Renal cortical epithelial cell (primary cell): ENCODE results near the gene CMKLR1. TPM values are rescaled to one million over a fixed set of nuclear protein-coding genes. Genes with fewer than 3 reads are reported as not detected.

Experiments
- DNase-seq: peaks from one replicate; pipeline ENCODE4 v3.0.0-alpha.2; 2011; ENCODE audit warnings: low read depth
- total RNA-seq: library from RNA; depleted of rRNA; stranded (reverse); fragments of >200 nt; gene quantifications from 2 replicates; pipeline ENCODE4 v1.2.3, GENCODE V29; 2014

The CMKLR1 gene
- total RNA-seq, 1 donor from 2014 or later: not detected

DNA sequence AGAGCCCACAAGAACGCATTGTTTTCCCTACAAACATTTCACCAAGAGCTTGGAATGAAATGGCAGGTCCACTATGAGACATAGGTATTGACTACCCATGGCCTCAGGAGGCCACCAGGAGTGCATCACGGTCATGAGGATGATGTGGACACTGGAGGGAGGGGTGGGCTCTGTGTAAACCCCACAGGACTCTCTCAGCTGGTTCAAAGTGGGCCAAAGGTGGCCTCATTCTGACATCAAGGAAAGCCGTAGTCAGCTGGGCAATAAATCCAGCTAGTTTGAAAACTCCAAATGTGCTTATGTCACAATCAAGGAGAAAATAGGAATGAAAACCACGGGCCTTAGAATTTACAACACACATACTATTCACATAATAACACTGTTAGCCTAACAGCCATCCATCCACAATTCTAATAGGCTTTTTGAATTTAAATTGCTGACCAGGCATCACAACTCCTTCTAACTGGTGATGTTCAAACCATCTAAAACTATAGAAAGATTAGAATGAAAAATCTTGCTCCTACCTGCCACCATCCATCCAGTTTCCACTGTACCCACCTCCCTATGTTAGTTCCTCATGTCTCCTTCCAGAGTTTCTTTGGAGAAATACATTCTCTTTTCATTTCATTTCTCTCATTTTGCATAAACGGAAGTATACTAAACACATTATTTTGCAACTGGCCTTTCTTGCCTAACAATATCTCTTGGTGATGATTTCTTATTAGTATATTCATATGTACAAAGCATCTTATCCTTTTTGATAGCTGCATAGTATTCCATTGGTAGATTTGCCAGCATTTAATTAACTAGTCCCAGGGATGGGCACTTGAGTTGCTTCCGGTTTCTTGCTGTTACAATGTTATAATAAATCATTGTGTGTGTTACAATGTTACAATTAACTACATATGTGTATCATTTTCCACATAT lies 21.5 kb downstream of the CMKLR1 start:
- no peak for DNase-seq

DNA sequence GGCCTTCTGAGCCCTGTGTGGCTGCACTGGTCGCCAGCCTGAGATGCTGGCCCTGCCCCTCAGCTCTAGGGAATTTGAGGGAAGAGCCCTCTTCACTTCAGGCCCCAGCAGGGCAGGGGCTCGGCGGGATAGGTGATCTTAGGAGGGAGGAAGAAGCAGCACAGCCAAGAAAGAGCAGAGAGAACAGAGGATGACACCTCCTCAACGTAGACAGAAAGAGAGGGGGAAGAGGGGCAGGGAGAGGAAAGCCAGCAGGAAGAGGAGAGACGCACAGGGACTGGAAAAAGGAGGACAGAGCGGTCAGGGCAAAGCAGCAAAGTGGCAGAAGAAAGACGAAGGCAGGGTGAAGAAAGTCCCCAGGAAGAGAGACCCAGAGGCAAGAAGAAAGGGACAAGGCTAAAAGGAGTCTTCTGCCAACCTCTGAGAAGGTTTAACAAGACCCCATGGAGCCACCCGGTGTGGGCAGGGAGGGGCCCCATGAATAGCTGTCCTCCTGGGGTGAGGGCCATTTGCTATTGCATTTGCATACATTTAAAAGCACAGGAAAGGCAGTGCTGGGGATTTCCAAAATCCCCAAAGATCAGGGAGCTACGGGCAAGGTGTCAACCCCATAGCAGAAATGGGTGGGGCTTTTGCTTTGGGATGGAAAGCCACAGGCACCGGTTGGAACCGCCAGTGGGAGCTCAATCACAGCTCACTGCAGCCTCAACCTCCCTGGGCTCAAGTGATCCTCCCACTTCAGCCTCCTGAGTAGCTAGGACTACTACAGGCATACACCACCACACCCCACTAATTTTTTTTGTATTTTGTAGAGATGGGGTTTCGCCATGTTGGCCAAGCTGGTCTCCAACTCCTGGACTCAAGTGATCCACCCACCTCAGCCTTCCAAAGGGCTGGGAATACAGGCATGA lies 22.7 kb downstream of the CMKLR1 start:
- DNase-seq: no peak

DNA sequence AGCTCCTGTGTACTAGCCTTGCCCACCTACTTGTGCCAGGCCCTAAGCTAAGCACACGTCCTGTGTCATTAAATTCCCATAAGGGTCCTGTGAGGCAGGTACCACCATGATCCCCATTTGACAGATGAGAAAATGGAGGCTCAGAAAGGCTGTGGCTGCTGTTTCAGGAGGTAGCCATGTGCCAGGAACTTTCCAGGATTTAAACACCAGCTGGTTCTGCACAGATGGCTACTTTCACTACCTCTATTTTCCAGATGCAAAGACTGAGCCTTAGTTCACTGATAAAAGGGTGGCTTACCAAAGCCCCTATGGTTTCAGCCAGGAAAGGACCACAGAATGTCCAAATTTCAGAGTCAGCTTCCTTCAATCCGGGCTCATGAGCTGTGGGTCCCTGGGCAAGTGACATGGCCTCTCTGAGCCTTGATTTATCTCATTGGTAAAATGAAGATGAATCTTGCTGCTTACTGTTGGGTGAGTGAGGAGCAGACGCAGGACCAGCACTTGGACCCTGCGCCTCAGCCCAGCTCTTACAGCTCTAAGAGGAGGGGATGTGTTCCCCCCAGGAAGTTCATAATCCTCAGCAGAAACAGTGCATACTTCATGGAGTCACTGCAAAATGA lies 23.5 kb downstream of the CMKLR1 start:
- DNase-seq: no peak

DNA sequence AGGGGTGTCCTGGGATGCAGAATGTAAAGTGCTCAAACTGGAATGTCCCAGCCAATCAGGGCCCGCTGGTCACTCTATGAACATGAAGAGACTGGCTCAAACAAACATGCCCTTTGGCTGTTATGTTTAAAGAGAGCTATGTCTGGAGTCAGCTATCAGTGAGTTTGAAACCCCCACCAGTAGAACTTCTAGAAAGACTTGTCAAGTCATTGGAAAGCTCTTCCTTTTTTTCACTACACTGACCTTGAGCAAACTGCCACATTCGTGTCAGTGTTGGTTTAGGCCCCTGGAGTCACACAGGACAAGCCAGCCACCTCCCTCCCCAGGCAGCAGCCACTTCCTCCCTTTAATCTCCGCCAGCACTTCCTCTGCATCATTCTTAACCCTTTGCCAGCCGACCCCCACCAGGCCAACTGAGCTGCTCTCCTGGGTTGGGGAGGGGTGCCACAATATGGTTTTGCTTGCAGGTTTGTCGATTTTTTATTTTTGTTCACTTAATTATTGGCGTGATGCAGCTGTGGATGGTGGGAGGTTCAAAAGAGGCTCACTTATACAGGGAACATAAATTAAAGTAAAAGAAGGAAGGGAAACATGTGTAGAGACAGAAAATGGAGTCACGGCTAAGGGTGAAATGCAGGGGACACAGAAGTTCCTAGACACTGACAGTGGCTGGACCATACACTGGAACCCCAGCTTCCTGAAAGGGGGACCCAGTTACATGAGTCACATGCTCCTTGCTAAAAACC lies 25.3 kb downstream of the CMKLR1 start:
- DNase-seq: no peak

DNA sequence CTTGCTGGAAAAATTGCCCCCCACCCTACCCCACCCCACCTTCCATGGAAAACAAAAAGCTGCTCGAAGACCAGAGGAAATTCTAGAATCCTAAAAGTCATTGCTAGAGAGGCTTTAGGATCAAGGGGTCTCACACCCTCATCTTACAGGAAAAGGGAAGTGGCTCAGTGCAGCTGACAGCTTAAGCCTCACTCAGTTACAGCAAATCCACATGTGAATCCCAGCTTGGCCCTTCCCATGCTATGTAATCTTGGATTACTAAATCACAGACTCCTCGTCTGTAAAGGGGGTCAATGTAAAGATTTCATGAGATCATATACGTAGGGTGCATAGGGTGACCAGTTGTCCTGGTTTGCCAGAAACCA lies 25.9 kb downstream of the CMKLR1 start:
- no peak for DNase-seq

DNA sequence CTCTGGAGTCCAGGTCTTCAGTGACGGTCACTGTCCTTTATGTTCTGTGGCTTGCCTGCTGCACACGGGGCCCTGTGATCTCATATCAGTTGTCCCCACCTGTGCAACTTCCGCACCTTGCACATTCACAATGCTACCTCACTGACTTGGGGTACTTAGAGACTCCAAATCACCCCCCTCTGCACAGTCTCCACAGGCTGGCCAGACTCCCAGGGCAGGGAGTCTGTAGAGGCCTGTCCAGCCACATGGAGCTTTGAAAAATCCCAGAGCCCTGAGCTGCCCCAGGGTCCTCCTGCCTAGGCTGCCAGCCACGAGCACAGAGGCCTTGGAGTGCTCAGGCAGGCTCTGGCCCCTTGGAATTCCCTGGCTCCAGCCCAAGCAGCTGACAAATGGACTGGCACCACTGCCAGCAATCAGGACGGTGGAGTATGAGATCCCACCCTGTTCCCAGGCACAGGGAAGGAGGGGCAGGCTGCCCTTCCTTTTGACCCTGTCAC lies 26.4 kb downstream of the CMKLR1 start:
- no peak for DNase-seq

DNA sequence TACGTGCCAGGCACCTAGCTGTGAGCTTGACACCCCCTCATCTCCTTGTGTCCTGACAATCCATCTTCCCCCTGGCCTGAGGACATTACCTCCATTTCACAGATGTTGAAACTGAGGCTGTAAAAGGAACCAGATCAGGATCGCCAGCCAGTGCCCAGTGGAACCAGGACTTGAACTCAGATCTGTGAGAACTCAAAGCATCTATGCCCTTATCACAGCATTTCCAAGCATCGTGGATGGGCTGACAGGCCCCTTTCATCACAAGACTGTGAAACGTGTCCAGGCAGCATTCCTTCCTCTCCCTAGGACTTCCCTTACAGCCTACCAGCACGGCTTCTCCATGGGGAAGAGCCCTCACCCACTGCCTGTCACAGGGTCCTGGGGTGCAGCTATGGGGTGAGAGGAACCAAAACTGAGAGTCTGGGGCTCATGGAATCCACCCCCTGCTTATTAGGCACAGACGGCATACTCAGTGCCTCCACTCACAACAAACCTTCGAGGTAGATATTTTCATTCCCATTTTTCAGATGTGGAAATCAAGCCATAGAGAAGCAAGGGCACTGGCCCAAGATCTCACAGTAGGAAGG lies 26.9 kb downstream of the CMKLR1 start:
- no peak for DNase-seq

DNA sequence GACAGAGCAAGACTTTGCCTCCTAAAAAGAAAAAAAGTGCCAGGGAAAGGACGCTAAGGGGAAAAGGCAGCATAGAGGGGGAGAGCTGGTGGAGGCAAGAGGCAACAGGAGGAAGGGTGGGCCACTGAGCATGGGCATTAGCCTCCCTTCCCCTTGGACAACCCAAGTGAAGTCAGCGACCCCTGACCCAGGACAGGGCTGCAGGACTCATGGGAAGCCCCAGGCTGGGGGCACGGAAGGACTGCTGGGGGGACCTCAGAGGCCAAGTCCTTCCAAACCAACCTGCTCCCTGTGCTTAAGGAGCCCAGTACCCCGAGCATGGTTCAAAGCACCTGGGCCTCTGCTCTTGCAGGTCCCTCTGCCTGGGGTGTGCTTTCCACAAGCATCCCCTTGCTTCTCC lies 27.5 kb downstream of the CMKLR1 start:
- no peak for DNase-seq

DNA sequence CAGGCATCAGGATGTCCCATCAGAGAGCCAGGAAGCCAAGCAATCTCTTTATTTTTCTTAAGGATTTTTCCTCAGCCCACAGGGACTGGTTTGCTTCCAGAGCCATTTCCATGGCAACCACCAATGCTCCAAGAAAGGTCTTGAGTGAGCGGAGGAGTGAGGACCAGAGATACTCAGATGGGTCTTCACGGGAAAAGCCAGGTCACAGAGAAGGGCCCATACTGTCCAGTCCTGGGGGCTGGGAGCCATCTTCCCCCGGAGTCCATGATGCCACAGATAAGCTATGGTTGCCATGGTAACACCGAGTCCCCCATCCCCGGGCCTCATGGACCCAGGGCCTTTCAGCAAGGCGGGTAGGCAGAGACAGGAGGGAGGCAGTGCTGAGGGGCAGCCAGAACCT lies 28.6 kb downstream of the CMKLR1 start:
- DNase-seq: no peak

DNA sequence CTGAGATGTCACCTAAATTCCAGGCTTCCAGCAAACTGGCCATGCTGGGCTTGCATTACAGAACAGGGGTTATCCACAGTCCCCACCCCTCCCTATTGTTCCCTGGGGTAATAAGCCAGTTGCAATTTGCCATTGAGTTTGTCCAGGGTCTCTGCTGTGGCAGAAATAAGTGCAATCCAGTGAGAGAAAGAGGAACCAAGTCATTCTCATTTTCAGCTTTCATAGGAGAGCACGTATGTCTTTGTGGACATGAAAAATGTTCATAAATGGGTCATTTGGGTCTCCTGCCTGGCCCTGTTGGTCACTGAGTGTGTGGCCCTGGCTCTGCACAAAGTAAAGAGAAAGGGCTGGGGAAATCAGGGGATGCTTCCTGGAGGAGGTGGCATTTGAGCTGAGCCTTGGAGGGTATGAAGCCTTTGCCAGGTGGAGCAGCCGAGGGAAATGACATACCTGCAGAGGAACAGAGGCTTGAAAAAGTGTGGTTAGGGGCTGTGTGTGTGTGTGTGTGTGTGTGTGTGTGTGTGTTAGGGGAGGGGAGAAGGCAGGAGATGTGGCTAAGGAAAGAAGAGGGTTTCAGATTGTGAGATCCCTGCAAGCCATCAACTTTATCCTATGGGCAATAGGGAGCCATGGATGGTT lies 29.3 kb downstream of the CMKLR1 start:
- no peak for DNase-seq

DNA sequence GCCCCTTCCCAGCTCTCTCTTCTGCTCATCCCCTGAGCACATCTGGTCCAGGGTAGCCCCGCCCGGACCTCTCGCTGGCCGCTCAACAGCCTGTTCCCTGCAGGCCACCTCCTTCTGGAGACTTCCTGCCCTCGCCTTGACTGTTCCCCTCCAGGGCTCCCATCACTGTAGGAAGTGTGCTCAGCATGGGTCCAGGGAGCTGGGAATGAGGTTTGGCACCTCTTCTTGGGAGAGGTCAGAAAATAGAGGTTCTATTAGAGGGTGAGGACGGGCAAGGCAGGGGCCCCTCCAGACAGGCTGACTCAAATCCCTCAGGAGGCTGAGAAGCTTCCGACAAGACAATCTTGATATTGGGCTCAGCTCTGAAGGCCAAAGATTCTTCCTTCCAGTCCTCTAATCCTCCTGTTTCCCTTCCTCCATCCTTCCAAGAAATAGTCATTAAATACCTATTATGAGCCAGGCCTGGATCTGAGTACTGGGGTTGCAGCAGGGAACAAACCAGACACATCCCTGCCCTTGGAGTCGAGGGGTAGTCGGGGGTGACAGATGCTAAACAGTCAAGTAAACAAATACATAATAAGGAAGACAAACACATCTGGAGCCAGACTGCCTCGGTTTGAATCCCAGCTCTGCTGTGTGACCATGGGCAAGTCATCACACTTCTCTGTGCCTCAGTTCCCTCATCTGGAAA lies 30.6 kb downstream of the CMKLR1 start:
- DNase-seq: no peak

DNA sequence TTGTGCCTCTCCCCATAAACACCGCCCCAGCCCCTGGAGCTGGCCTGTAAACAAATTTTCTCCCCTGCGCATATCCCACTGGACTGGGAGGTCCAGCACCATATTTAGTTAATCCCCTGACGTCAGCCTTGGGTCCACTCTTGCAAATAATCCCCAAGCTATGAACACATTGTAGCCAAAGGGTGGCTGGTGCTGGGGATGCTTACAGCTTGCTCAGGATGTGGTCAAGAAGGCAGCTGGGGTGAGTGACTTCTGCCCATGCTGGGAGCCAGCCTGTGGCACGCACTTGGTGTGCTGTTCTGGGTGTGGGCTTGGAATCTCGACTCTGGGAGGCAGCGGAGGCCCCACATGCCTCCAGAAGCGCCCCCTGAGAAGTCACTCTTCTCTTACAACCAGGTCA lies 32.1 kb downstream of the CMKLR1 start:
- no peak for DNase-seq

DNA sequence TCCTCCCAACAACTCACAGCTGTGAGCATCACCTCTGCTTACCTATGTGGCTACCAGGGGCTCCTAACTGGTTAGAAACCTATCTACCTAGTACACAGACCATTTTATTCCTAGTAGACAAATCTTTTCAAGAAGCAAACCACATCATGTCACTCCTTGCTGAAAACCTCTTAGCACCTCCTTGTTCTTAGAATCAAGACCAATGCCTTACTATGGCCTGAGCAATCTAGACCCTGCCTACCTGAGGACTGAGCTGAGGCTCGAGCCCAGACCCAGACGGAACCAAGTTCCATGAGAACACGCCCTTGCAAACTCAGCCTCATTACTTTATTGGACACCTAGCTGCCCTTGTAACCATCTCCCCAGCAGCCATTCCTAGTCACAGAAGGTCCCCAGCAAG lies 32.6 kb downstream of the CMKLR1 start:
- DNase-seq: no peak

DNA sequence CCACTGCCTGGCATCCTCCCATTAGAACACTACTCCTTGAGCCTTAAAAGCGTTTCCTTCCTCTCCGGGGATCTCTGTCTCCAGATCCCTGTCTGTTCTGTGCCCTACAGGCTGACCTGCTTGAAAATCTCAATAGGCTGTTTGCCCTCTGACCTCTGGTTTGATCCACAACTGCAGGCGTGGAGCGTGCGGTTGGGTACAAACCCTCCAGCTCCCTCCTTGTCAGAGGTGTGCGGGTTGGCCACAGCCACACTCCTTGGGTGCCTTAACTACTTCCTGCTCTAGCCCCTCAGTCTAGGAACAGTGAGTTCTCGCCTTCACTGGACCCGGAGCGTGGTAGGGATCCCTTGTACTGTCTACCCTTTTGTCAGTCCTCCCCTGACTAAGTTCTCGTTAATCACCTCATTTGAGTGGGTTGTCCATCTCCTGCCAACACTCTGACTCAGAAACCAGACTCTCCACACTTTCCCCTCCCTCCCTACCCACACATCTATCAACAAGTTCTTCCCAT lies 33.1 kb downstream of the CMKLR1 start:
- peak; percentile 15 for DNase-seq

DNA sequence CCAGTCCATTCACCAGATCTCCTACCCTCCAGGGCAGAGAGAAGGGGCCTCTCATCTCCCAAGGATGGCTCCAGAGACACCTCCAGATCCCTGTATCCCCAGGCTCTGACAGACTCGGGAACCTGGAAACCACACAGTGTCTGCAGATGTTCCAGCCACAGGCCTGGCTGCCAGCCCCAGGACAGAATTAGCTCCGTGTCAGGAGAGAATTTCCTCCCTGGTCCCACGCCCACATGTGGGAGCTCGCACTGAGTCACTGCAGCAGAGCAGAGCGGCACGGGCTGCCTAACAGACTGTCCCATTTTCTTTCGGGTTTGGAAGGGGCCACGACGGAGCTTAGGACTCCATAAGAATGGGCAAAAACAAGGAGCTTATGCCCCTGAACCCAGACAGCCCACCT lies 33.6 kb downstream of the CMKLR1 start:
- DNase-seq: peak; percentile 9

DNA sequence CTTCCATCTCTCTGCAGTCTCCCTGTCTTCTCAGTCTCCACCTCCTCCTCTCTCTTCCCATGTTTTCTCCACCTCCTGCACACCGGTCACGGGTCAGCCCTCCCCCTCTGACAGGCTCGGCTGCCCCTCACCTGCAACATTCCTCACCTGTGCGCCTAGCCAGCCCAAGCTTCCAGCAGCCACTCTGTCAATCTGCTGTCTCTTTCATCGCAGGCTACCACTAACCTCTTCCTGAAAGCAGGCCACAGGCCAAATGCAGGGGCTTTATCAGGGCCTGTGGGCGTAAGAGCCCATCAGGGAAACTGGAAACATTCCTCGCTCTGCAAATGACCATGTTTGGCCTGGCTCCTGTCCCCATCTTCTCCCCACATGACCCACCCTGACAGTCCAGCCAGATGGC lies 34.5 kb downstream of the CMKLR1 start:
- DNase-seq: no peak

DNA sequence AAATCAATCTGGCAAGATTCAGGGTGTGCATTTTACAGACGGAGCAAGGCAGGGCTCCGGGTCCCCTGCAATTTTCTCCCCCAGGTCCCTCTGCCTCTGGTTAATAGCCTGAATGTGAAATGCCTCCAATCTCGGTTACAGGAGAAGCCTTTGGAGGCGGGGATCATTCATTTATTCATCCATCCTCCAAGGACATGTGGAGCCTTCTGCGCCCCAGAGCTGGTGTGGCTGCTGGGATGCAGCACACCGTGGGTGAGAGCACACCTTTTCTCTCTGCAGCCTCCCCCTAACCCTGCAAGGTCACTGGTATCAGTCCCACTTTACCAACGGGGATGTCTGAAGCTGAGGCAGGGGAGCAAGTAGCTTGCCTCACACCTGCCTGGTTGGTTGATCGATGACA lies 35.4 kb downstream of the CMKLR1 start:
- DNase-seq: no peak

DNA sequence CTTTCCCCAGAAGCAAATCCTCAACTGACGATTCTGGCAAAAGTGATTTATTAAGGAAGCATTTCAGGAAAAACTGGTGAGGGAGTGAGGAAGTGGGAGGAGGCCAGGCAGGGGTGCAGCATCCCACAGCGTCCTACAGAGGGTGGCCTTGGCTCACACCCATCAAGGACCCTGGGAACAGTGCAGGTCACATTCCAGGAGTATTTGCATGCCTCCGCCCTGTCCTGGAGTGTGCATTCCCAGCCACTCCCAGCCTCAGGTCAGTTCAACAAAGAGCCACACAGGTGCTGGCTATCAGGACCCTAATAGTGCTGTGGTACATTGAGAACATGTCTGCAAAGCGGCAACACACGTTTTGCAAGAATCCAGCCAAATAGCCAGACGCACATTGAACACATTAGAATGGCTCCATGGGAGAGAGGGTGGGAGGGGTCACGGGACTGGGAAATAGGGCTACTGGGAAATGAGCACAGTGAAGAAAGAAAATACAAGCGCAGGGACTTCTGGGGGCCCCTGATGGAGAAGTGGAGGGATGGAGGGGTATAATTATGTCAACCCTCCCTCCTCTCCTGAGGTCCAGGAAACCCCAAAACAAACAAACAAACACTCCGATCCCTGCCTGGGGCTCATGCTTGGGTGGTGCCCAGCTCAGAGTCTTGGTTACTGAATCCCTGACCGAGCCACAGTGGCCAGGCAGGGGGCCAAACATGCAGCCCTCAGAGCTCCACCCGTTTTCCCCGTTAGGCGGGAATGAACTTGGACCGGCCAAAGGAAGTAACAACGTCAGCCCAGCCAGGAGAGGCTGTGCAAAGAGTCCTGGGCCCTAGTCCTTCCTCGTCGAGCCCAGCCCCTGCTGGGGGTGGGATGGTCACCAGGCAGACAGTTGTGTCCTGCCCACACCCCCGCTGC lies 36.5 kb downstream of the CMKLR1 start:
- DNase-seq: no peak

DNA sequence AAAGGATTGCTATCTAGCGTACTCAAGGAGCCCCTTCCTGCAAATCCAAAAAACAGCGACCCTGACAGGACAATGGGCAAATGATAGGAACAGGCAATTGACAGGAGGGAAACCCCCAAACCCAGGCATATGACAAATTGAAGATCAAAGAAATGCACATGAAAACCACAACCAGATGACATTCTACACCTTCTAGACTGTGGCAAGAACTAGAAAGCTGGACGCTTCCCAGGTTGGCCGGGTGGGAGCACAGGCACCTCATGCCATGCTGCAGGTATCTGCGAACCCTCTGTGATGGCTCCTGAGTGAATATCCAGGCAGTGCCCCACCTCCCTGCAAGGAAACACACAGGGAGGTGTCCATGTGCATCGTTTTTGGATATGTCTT lies 37.1 kb downstream of the CMKLR1 start:
- DNase-seq: no peak
